Thoracic aorta (tissue), 2 donors: Measurements from ENCODE around the gene AURKAIP1. TPM values are rescaled to one million over a fixed set of nuclear protein-coding genes. Genes with fewer than 3 reads are reported as not detected.

ENCODE experiments used
- ATAC-seq: fragments of 150-250 bp; one replicate; pipeline ENCODE4 v1.8.0; 2017; ENCODE audit warnings: low read depth; ENCODE audit not compliant: insufficient number of reproducible peaks, low FRiP score
- DNase-seq: peaks from one replicate; pipeline ENCODE4 v3.0.0-alpha.2; 2020; ENCODE audit warnings: low spot score
- H3K27ac ChIP-seq, 2 donors: fragments of 200-600 bp; sonication (generic); 1 replicate in 1 of 2; 2 replicates in 1 of 2; pipeline ENCODE4 v1.5.1; 2016; ENCODE audit warnings: mild to moderate bottlenecking in 2 of 2, moderate library complexity in 2 of 2
- H3K27me3 ChIP-seq: fragments of 200-600 bp; sonication (generic); replicated peaks from 2 replicates; pipeline ENCODE4 v1.6.0; 2016; ENCODE audit warnings: mild to moderate bottlenecking; ENCODE audit not compliant: insufficient read depth
- H3K36me3 ChIP-seq: fragments of 200-600 bp; sonication (generic); one replicate; pipeline ENCODE4 v1.5.1; 2016
- H3K4me1 ChIP-seq, 2 donors: fragments of 200-600 bp; sonication (generic); 1 replicate in 1 of 2; 2 replicates in 1 of 2; pipeline versions ENCODE4 v1.5.1 to v1.6.0; 2016; ENCODE audit warnings: low read depth in 2 of 2, mild to moderate bottlenecking in 1 of 2; ENCODE audit not compliant: control insufficient read depth in 1 of 2
- H3K4me3 ChIP-seq: fragments of 200-600 bp; sonication (generic); 2 replicates; pipeline ENCODE4 v1.5.1; 2016; ENCODE audit warnings: mild to moderate bottlenecking
- H3K9me3 ChIP-seq: fragments of 200-600 bp; sonication (generic); 2 replicates; pipeline ENCODE4 v1.5.1; 2016
- total RNA-seq, 2 donors: library from RNA; depleted of rRNA; stranded (reverse); fragments of >200 nt; gene quantifications; one replicate each; pipeline versions ENCODE4 v1.1.0 to v1.2.3, GENCODE V29; 2016
- TF ChIP-seq, protein P1 (sequence below): fragments of 200-600 bp; sonication (generic); IDR thresholded peaks from one replicate; pipeline ENCODE4 v1.5.1; 2019; ENCODE audit warnings: antibody characterized with exemption

The AURKAIP1 gene
- total RNA-seq, 2 donors from 2014 or later = 43.5 to 94.5 TPM

DNA sequence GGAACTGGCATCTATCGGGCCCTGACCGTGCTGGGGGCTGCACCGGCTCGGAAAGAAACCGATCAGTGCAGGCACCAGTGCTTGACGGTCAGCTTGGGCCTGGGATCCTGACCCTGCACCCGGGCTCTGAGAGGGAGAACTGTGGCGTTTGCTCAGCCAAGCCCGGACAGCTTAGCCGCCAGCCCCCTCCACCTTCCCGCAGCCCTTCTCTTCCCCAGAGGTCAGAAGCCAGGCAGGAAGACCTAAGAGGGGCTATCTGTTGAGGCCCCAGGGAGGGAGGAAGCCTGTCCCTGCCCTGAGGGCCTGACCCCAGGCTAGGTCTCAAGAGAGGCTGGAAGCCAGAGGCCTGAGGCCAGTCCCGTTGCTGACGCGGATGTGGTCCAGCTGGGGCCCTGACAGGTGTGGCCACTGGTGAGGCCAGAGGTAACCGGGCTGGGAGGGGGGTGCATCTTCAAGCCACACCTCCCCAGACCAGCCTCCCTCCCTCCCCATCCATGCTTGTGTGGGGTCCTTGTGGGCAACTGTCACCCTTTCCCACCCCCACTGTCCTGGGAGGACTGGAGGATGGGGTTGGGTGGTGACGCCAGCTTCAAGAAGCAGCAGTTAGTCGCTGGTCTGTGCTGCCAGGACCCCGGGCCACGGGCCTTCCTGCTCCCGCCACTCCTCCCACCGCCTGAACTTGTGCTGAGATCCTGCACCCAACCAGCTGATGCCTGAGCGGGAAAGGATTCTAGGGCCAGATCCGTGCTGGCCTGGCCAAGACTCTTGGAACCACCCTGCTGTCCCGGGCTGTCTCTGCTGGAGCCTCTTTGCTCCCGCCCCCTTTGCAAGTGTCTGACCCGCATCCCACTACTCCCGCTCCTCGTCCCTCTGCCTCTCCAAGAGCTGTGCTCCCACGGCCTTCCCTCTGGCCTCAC, 23.2 kb downstream of the AURKAIP1 start:
- Histone ChIP-seq H3K36me3 (peaks cover 12% of the 10 kb centered on the region), H3K4me3 (no peak overlapping the region), H3K27me3 (no peaks in the 10 kb centered on the region), H3K4me1 (peaks cover 24 to 63% of the 10 kb centered on the region in 2 donors), H3K9me3 (no peaks in the 10 kb centered on the region), H3K27ac (peak overlapping the region; percentile 66)
- DNase-seq = no peak
- TF ChIP-seq, protein P1, sequence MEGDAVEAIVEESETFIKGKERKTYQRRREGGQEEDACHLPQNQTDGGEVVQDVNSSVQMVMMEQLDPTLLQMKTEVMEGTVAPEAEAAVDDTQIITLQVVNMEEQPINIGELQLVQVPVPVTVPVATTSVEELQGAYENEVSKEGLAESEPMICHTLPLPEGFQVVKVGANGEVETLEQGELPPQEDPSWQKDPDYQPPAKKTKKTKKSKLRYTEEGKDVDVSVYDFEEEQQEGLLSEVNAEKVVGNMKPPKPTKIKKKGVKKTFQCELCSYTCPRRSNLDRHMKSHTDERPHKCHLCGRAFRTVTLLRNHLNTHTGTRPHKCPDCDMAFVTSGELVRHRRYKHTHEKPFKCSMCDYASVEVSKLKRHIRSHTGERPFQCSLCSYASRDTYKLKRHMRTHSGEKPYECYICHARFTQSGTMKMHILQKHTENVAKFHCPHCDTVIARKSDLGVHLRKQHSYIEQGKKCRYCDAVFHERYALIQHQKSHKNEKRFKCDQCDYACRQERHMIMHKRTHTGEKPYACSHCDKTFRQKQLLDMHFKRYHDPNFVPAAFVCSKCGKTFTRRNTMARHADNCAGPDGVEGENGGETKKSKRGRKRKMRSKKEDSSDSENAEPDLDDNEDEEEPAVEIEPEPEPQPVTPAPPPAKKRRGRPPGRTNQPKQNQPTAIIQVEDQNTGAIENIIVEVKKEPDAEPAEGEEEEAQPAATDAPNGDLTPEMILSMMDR = no peak
- ATAC-seq = no peak

DNA sequence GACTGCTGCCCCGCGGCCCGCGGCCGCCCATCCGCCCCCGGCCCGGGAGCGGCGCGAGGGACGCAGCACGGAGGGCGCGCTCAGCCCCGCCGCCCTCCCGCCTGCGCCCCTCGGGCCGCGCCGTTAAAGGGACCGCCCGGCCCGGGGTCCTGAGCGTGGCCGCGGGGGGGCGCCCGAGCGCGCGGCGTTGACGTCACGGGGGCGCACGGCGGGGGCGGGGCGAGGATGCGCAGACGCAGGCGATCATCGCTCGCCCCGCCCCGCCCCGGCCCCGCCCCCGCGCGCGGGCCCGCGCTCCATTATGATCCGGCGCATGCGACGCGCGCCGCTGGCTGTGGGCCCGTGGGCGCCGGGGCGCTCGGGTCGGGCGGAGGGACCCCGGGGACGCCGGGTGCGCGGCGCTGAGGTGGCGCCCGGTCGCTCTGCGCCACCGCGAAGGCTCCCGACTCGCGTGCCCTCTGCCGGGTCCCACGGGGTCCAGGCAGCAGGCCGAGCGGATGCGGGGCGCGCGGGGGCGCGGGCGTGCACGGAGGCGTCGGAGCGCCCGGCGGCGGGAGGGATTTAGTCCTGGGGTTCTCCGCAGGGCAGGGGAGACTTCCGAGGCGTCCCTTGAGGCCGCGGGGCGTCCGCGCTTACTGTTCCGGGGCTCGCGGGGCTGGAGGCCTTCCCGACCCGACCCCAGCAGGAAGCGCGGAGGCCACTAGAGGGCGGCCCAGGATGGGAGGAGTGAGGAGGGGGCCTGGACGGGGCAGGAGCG, 25.6 kb downstream of the AURKAIP1 start, which contains the start of gene DVL1:
DVL1 (minus strand) TSS at position 163 of the 757 bp plus-strand sequence. CDS start 353 bp downstream, outside the sequence.
- ATAC-seq = peak; percentile 83
- Histone ChIP-seq H3K27ac (peak within 1 kb of the TSS; percentile 71 to 81), H3K27me3 (no peaks in the 10 kb centered on the region), H3K4me1 (peaks cover 28 to 76% of the 10 kb centered on the region in 2 donors), H3K9me3 (no peaks in the 10 kb centered on the region), H3K36me3 (peaks cover 11% of the 10 kb centered on the region), H3K4me3 (peak within 1 kb of the TSS; percentile 91)
- no peak for DNase-seq
- TF ChIP-seq, protein P1 = peak; percentile 48

DNA sequence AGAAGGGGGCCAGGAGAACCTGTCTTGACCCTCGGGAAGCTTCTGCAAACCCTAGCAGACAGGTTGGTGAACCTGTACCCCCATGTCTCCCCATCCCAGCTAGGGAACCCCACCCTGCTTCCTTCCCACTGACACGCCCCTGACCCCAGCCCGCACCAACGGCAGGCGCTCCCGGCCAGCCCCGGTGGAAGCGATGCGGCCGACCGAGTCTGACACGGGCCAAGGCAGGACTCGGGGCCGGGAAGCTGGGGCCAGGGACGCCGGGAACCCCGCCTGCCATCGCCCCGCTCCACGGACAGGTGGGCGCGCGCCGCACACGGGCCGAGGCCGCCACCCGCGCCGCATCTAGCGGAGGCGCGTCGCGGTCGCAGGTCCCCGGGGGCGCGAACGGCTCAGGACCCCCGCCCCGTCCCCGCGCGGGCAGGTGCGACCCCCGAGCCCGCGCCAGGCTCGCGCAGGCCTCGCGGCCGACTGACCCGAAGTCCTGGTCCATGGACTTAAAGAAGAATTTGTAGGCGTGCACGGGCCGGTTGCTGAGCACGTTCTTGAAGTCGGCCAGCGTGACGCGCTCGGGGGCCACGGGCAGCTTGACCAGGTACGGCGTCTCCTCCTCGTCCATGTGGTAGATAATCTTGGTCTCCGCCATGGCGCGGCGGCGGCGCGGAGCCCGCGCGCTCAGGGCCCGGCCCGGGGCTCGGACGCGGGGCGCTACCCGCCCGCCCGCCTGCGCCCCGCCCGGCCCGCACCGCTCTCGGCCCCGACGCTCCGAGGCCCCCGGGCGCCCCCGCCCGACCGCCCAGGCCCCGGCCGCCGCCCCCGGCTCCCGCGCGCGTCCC, 26.4 kb downstream of the AURKAIP1 start:
- H3K9me3 ChIP-seq = no peaks in the 10 kb centered on the region
- peak overlapping the region; percentile 79 for H3K4me3 ChIP-seq
- ATAC-seq = peak; percentile 16
- peak overlapping the region in 1 of 2 donors; percentile 20 for H3K27ac ChIP-seq
- TF ChIP-seq, protein P1 = no peak
- H3K27me3 ChIP-seq = no peaks in the 10 kb centered on the region
- no peak for DNase-seq
- H3K4me1 ChIP-seq = peaks cover 28 to 69% of the 10 kb centered on the region in 2 donors
- H3K36me3 ChIP-seq = peaks cover 3% of the 10 kb centered on the region

DNA sequence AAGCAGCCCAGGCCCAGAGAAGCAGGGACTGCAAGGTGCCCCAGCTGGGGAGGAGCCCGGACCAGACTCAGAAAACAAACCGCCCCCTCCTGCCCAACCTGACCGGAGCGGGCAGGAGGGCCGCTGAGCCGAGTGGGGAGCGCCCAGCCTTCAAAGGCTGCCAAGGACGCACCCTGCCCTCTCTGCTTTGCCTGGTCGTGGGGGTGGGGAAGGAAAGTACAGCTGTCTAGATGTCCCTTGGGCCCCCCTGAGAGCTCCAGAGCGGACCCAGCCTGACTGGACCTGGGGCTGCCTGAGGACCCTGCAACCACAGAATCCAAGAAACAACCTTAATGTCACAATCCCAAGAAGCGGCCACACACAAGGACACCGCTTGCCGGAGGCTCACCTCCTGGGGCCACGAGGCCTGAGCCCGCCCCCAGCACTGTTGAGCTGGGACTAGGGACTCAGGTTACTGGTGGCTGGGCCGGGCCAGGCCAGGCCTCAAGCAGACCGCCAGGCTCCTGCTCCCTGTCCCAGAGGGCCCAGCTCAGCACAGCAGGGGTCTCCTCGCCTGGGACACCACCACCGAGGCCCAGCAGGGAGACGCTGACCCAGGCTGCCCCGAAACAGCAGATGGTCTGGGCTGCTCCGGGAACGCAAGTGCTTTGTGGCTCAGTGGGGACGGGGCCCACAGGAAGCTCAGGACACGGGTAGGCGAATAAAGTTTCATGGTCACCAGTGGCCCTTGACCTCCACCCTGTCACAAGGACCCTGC, 27.2 kb downstream of the AURKAIP1 start:
- peak overlapping the region; percentile 79 for H3K4me3 ChIP-seq
- peaks cover 28 to 61% of the 10 kb centered on the region in 2 donors for H3K4me1 ChIP-seq
- no peak for DNase-seq
- H3K36me3 ChIP-seq = no peaks in the 10 kb centered on the region
- H3K27ac ChIP-seq = peak overlapping the region in 1 of 2 donors; percentile 20
- TF ChIP-seq, protein P1 = no peak
- no peaks in the 10 kb centered on the region for H3K9me3 ChIP-seq
- H3K27me3 ChIP-seq = no peaks in the 10 kb centered on the region
- no peak for ATAC-seq
